Measurements from ENCODE around the gene STK4. TPM values are rescaled to one million over a fixed set of nuclear protein-coding genes. Genes with fewer than 3 reads are reported as not detected.

STK4 gene
- total and polyA plus RNA-seq, 9 donors, result 8.3 to 27.5 (median 19.6) TPM

- Histone ChIP-seq H3K9me3 (no peaks in the 10 kb centered on the region), H3K4me1 (ENCODE audit: insufficient read depth) (no peaks in the 10 kb centered on the region), H3K27ac (no peak overlapping the region), H3K27me3 (no peaks in the 10 kb centered on the region), H3K36me3 (no peaks in the 10 kb centered on the region), H3K4me3 (no peak overlapping the region)
- intact Hi-C loops (cut with DNase I), result no loop called here
- TF ChIP-seq POLR2A (IDR thresholded peaks at IDR 0.05), result no peak
- no peak for TF ChIP-seq EP300 (IDR thresholded peaks at IDR 0.05)
- TF ChIP-seq CTCF (IDR thresholded peaks at IDR 0.05), result no peak
- 92 to 96% (median 93%) methylated on average over 10 of the region's 10 CpGs for WGBS, 3 donors
- DNase-seq, result no peak
Measured at GRCh38 chr20:44918761-44919160, 47.6 kb upstream of the STK4 start.

DNA sequence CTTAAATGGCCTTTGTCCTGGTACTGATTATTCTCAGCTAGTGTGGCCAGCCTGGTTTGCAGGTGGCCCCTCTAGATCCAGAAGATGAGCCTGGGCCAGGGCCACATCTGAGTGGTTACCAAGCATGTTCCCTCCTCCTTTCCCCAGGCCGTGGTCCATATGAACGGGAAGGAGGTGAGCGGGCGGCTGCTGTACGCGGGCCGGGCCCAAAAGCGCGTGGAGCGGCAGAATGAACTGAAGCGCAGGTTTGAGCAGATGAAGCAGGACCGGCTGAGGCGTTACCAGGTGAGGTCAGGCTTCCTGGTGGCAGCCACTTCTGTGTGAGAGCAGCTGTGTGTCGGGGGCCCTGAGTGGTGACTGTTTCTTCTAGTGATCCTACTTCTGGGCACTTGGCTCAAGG lies 44.9 kb upstream of the STK4 start:
- no peak overlapping the region for H3K4me3 ChIP-seq
- no peak for DNase-seq
- TF ChIP-seq CTCF (IDR thresholded peaks at IDR 0.05) (no peak), EP300 (IDR thresholded peaks at IDR 0.05) (no peak), POLR2A (IDR thresholded peaks at IDR 0.05) (no peak)
- H3K9me3 ChIP-seq, result no peaks in the 10 kb centered on the region
- H3K36me3 ChIP-seq, result no peaks in the 10 kb centered on the region
- WGBS, 3 donors, result 97% methylated on average over 14 of the region's 14 CpGs
- no peaks in the 10 kb centered on the region for H3K27me3 ChIP-seq
- no peak overlapping the region for H3K27ac ChIP-seq
- intact Hi-C loops (cut with DNase I), result no loop called here
- H3K4me1 ChIP-seq (ENCODE audit: insufficient read depth), result no peaks in the 10 kb centered on the region

GRCh38 chr20:44924541-44924940 lies 41.8 kb upstream of the STK4 start:
- Histone ChIP-seq H3K36me3 (no peaks in the 10 kb centered on the region), H3K27ac (no peak overlapping the region), H3K4me1 (ENCODE audit: insufficient read depth) (no peaks in the 10 kb centered on the region), H3K4me3 (no peak overlapping the region), H3K27me3 (no peaks in the 10 kb centered on the region), H3K9me3 (no peaks in the 10 kb centered on the region)
- DNase-seq, result no peak
- 76 to 87% (median 77%) methylated on average over 4 of the region's 4 CpGs for WGBS, 3 donors
- no peak for TF ChIP-seq CTCF (IDR thresholded peaks at IDR 0.05)
- TF ChIP-seq EP300 (IDR thresholded peaks at IDR 0.05), result no peak
- no peak for TF ChIP-seq POLR2A (IDR thresholded peaks at IDR 0.05)
- intact Hi-C loops (cut with DNase I), result no loop called here

DNA sequence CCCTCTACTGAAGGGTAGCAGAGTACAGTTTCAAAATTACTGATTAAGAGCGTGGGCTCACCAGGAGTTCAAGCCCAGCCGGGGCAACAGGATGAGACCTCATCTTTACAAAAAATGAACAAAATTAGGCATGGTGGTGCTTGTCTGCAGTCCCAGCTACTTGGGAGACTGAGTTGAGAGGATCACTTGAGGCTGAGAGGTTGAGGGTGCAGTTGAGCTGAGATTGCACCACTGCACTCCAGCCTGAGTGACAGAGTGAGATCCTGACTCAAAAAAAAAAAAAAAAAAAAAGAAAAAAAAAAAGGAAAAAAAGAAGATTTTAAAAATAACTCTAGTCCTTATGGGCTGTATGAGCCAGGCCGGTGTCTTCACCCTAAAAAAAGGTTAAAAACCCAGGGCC lies 37.7 kb upstream of the STK4 start:
- no peaks in the 10 kb centered on the region for H3K27me3 ChIP-seq
- intact Hi-C loops (cut with DNase I), result no loop called here
- no peak for DNase-seq
- H3K27ac ChIP-seq, result no peak overlapping the region
- no peaks in the 10 kb centered on the region for H3K4me1 ChIP-seq (ENCODE audit: insufficient read depth)
- TF ChIP-seq POLR2A (IDR thresholded peaks at IDR 0.05), result no peak
- no peak for TF ChIP-seq CTCF (IDR thresholded peaks at IDR 0.05)
- TF ChIP-seq EP300 (IDR thresholded peaks at IDR 0.05), result no peak
- no peaks in the 10 kb centered on the region for H3K36me3 ChIP-seq
- 77 to 81% (median 79%) methylated on average over 3 of the region's 3 CpGs for WGBS, 3 donors
- H3K4me3 ChIP-seq, result no peak overlapping the region
- H3K9me3 ChIP-seq, result no peaks in the 10 kb centered on the region

Data from ovary (tissue), 9 donors.